Panc1 (cell line): ENCODE results near the gene VRTN. TPM values are rescaled to one million over a fixed set of nuclear protein-coding genes. Genes with fewer than 3 reads are reported as not detected.

Experiments
- ATAC-seq: fragments of 200-7000 bp; cut with Tn5 transposase; 2 replicates; pipeline ENCODE4 v1.9.1; 2020; ENCODE audit warnings: mild to moderate bottlenecking, moderate library complexity
- BruUV-seq: library from RNA; stranded (reverse); fragments of 400-500 nt; replicated peaks from 2 replicates; lab custom pipeline; 2021; lab: Mats Ljungman, UMichigan
- CTCF ChIA-PET: fragments of 300-600 bp; sonication (Branson Sonifier 250); formaldehyde crosslinking; loops from one replicate; lab custom pipeline; 2022; ENCODE audit warnings: antibody characterized with exemption; lab: Charles Lee
- POLR2A ChIA-PET: fragments of 300-600 bp; sonication (Branson Sonifier 250); formaldehyde crosslinking; loops from one replicate; lab custom pipeline; 2022; ENCODE audit warnings: antibody characterized with exemption; lab: Charles Lee
- DNase-seq: peaks from one replicate; pipeline ENCODE4 v3.0.0-alpha.2; 2010; ENCODE audit warnings: low read depth, low spot score
- H3K27ac ChIP-seq: 2 replicates; pipeline ENCODE4 v1.5.1; 2011; ENCODE audit warnings: mild to moderate bottlenecking, low read length, inconsistent platforms
- H3K27me3 ChIP-seq: fragments of 200-500 bp; sonication (Bioruptor generic); 2 replicates; pipeline ENCODE4 v1.6.0; 2014; ENCODE audit warnings: low read length, inconsistent platforms; ENCODE audit not compliant: control insufficient read depth, insufficient read depth
- H3K36me3 ChIP-seq: fragments of 200-500 bp; sonication (Bioruptor generic); 2 replicates; pipeline ENCODE4 v1.5.1; 2014; ENCODE audit warnings: inconsistent platforms, mild to moderate bottlenecking, low read length, moderate library complexity; ENCODE audit not compliant: control insufficient read depth, insufficient read depth
- H3K4me1 ChIP-seq: 2 replicates; pipeline ENCODE4 v1.5.1; 2011; ENCODE audit warnings: inconsistent platforms, mild to moderate bottlenecking, low read length, moderate library complexity; ENCODE audit not compliant: control insufficient read depth, insufficient read depth
- H3K4me3 ChIP-seq, 2 experiments: 2 replicates each; pipeline ENCODE4 v1.5.1; 2011 to 2012; ENCODE audit warnings: low read depth in 2 of 2, low read length in 2 of 2, mild to moderate bottlenecking in 2 of 2, inconsistent platforms in 1 of 2, moderate library complexity in 1 of 2
- H3K9me3 ChIP-seq: fragments of 200-500 bp; sonication (Bioruptor generic); 2 replicates; pipeline ENCODE4 v1.5.1; 2014; ENCODE audit warnings: low read depth, mild to moderate bottlenecking, inconsistent platforms, low read length, moderate library complexity; ENCODE audit not compliant: control insufficient read depth, insufficient read depth
- CTCF ChIP-seq: fragments of 450-650 bp; IDR thresholded peaks from 2 replicates; pipeline ENCODE4 v1.5.1; 2017; ENCODE audit warnings: mild to moderate bottlenecking
- POLR2AphosphoS5 ChIP-seq: IDR thresholded peaks from 2 replicates; pipeline ENCODE4 v1.6.1; 2012; ENCODE audit warnings: mild to moderate bottlenecking, low read depth, low read length, moderate library complexity
- REST ChIP-seq, 2 experiments: IDR thresholded peaks; 2 replicates each; pipeline ENCODE4 v1.6.1; 2011 to 2012; ENCODE audit warnings: low read depth in 2 of 2, control low read depth in 1 of 2, low read length in 1 of 2, mild to moderate bottlenecking in 1 of 2, moderate library complexity in 1 of 2; ENCODE audit not compliant: insufficient read depth in 1 of 2
- SIN3A ChIP-seq: IDR thresholded peaks from 2 replicates; pipeline ENCODE4 v1.6.1; 2012; ENCODE audit warnings: low read depth, mild to moderate bottlenecking, low read length, moderate library complexity, borderline replicate concordance; ENCODE audit not compliant: insufficient read depth
- TCF7L2 ChIP-seq: IDR thresholded peaks from 2 replicates; pipeline ENCODE4 v1.6.1; 2011; ENCODE audit warnings: mild to moderate bottlenecking, low read depth, low read length, inconsistent platforms
- in situ Hi-C: cut with HindIII; loops from 2 replicates; pipeline ENCODE4 v1.10.0; 2016; ENCODE audit warnings: low sequenced_read_pairs, low pct_unique_long_range_greater_than_20kb
- intact Hi-C: fragments of 100-400 bp; cut with micrococcal nuclease; formaldehyde crosslinking; loops from one replicate; pipeline ENCODE4 v1.10.0; 2022; ENCODE audit not compliant: unreplicated experiment
- total RNA-seq: library from RNA; stranded (reverse); gene quantifications from one replicate; pipeline ENCODE4 v1.2.1, GENCODE V29; 2021; ENCODE audit not compliant: unreplicated experiment

VRTN gene
- total RNA-seq, 1 experiment from 2014 or later = not detected

GRCh38 chr14:74400031-74400685, 51.9 kb downstream of the VRTN start:
- no peaks in the 10 kb centered on the region for H3K27me3 ChIP-seq
- H3K4me3 ChIP-seq = no peak overlapping the region
- peak; percentile 50; the same call in 1 of the 2 replicates for ATAC-seq
- CTCF ChIA-PET = no interaction called here
- no peak for DNase-seq
- no peak for TF ChIP-seq REST (IDR thresholded peaks at IDR 0.05; ENCODE audit: insufficient read depth in 1 of 2, low read depth in 2 of 2, low read length in 1 of 2)
- TF ChIP-seq SIN3A = no peak
- TF ChIP-seq CTCF = no peak
- no peak for TF ChIP-seq POLR2AphosphoS5
- TF ChIP-seq TCF7L2 = no peak
- BruUV-seq = no TSS peak
- no peaks in the 10 kb centered on the region for H3K9me3 ChIP-seq
- in situ Hi-C loops (no loop called here), intact Hi-C loops (no loop called here)
- POLR2A ChIA-PET = no interaction called here
- H3K36me3 ChIP-seq = no peaks in the 10 kb centered on the region
- no peaks in the 10 kb centered on the region; the same call in 1 of the 2 replicates for H3K4me1 ChIP-seq
- H3K27ac ChIP-seq = no peak overlapping the region

- Histone ChIP-seq H3K27me3 (no peaks in the 10 kb centered on the region), H3K27ac (no peak overlapping the region), H3K36me3 (no peaks in the 10 kb centered on the region), H3K9me3 (no peaks in the 10 kb centered on the region), H3K4me1 (no peaks in the 10 kb centered on the region; the same call in 1 of the 2 replicates), H3K4me3 (no peak overlapping the region)
- ChIA-PET POLR2A (no interaction called here), CTCF (no interaction called here)
- ATAC-seq = no peak
- DNase-seq = no peak
- no TSS peak for BruUV-seq
- no peak for TF ChIP-seq CTCF
- no peak for TF ChIP-seq REST (IDR thresholded peaks at IDR 0.05; ENCODE audit: insufficient read depth in 1 of 2, low read depth in 2 of 2, low read length in 1 of 2)
- TF ChIP-seq POLR2AphosphoS5 = no peak
- intact Hi-C loops = no loop called here
- in situ Hi-C loops = no loop called here
Observed at GRCh38 chr14:74400919-74401503, 52.7 kb downstream of the VRTN start.
